IPS-18a (cell line): ENCODE results near the gene ITGB1.

Experiments used
- H3K27ac ChIP-seq: one replicate; pipeline ENCODE4 v1.5.1; 2013; ENCODE audit warnings: low read length
- H3K27me3 ChIP-seq: one replicate; pipeline ENCODE4 v1.6.1; 2013; ENCODE audit warnings: mild to moderate bottlenecking, low read length; ENCODE audit not compliant: control insufficient read depth, insufficient read depth
- H3K36me3 ChIP-seq: one replicate; pipeline ENCODE4 v1.6.1; 2013; ENCODE audit warnings: low read depth, low read length; ENCODE audit not compliant: control insufficient read depth
- H3K4me1 ChIP-seq: one replicate; pipeline ENCODE4 v1.6.1; 2013; ENCODE audit warnings: low read depth, low read length; ENCODE audit not compliant: control insufficient read depth
- H3K4me3 ChIP-seq: one replicate; pipeline ENCODE4 v1.5.1; 2013; ENCODE audit warnings: low read length
- H3K9ac ChIP-seq: one replicate; pipeline ENCODE4 v1.6.1; 2013; ENCODE audit warnings: mild to moderate bottlenecking, low read length, moderate library complexity
- H3K9me3 ChIP-seq: one replicate; pipeline ENCODE4 v1.6.1; 2013; ENCODE audit warnings: low read depth, low read length; ENCODE audit not compliant: control insufficient read depth

Gene ITGB1

DNA sequence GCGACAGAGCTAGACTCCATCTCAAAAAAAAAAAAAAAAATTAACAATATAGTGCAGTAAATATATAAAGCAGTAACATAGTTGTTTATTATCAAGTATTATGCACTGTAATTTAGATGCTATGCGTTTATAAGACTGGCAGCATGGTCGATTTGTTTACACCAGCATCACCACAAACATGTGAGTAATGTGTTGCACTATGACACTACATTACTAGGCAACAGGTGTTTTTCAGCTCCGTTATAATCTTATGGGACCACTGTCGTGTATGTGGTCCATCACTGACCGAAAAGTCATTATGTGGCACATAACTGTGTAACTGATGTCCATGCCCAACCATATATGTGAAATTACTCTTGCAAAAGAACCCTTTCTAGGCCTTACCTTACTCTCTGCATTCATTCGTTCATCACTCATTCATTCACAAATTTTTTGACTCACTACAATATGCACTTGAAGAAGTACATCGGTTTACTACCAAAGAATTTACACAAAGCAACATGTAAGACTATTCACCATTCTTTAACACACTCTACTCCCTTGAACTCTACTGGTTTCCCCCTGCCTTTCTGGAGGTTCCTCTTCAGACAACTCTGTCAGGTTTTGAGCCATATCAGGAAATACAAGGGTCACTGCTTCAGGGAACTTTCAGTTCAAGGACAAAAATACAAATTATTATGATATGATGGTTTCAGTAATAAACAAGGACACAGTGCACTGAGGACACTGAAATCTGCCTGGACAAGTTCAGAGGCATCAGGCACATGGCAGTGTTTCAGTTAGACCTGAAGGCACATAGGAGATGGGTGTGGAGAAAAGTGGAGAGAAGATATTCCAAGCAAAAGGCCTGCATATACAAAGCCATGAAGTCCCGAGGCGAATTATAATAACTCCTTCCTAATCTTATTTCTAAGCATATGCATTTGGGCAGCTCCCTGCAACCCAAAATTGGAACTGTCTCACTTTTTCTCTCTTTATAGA is 17.4 kb downstream of the ITGB1 start:
- Histone ChIP-seq H3K9me3 (no peaks in the 10 kb centered on the region), H3K9ac (no peak overlapping the region), H3K36me3 (no peaks in the 10 kb centered on the region), H3K27ac (no peak overlapping the region), H3K27me3 (no peaks in the 10 kb centered on the region), H3K4me1 (peaks cover 30% of the 10 kb centered on the region), H3K4me3 (no peak overlapping the region)

DNA sequence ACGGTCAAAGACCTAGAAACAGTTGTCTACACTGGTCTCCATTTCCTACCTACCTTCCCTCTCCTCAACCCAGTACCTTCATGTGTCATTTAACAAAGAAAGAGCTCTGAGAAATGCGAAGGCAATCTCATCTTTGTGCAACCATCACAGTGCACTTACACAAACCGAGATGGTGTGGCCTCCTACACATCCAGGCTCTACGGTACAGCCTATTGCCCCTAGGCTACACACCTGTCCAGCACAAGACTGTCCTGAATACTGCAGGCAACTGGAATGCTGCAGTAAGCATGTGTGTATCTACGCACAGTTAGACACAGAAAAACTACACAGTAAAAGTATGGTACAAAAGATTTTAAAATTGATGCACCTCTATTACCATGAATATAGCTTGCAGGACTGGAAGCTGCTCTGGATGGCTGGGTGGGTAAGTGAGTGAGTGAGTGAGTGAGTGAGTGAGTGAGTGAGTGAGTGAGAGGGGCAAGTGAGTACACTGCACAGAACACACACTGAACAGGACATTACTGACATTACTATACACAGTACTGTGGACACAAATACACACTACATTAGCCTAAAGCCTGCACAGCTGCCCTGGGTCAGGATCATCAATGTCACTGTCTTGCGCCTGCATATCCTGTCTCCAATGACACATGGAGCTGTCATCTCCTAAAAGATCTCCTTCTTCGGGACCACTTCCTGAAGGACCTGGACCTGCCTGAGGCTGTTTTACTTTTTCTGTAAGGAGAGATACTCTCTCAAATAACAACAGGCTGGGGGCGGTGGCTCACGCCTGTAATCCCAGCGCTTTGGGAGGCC is 18.5 kb downstream of the ITGB1 start:
- no peak overlapping the region for H3K4me3 ChIP-seq
- peaks cover 8% of the 10 kb centered on the region for H3K36me3 ChIP-seq
- H3K4me1 ChIP-seq, result peaks cover 28% of the 10 kb centered on the region
- no peak overlapping the region for H3K9ac ChIP-seq
- no peaks in the 10 kb centered on the region for H3K27me3 ChIP-seq
- no peaks in the 10 kb centered on the region for H3K9me3 ChIP-seq
- no peak overlapping the region for H3K27ac ChIP-seq

DNA sequence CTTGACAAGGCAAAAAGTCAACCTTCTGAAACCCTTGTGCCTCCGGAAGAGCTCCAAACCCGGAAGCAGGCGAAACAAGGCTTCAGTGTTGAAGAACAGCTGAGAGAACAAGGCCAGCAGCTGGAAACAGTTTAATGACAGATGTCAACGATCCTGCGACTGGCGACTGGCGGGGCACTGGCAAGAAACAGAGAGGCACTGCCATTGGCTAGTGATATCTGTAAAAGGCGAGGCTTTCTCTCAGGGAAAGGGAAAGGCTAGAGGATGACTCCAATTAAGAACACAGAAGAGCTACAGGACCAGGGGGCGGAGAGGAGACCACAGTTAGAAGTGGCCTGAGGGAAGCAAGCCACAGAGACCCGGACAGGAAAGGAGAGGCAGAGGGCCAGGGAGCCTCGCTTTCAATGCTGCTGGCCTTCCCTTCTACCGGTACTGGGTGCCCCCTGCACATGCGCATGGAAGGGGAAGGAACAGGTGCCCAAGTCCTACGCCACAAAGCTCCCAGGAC is 19.4 kb downstream of the ITGB1 start:
- Histone ChIP-seq H3K9me3 (no peaks in the 10 kb centered on the region), H3K9ac (no peak overlapping the region), H3K27me3 (no peaks in the 10 kb centered on the region), H3K4me3 (no peak overlapping the region), H3K27ac (no peak overlapping the region), H3K4me1 (peaks cover 19% of the 10 kb centered on the region), H3K36me3 (peaks cover 14% of the 10 kb centered on the region)

GRCh38 chr10:32937911-32938424 is 20.1 kb downstream of the ITGB1 start:
- Histone ChIP-seq H3K4me3 (no peak overlapping the region), H3K9ac (no peak overlapping the region), H3K27me3 (no peaks in the 10 kb centered on the region), H3K36me3 (peaks cover 18% of the 10 kb centered on the region), H3K4me1 (peaks cover 16% of the 10 kb centered on the region), H3K27ac (no peak overlapping the region), H3K9me3 (no peaks in the 10 kb centered on the region)

- Histone ChIP-seq H3K27ac (no peak overlapping the region), H3K36me3 (peaks cover 43% of the 10 kb centered on the region), H3K27me3 (no peaks in the 10 kb centered on the region), H3K4me1 (no peaks in the 10 kb centered on the region), H3K4me3 (no peak overlapping the region), H3K9ac (no peak overlapping the region), H3K9me3 (no peaks in the 10 kb centered on the region)
Measured at GRCh38 chr10:32932225-32932729, 25.8 kb downstream of the ITGB1 start.

DNA sequence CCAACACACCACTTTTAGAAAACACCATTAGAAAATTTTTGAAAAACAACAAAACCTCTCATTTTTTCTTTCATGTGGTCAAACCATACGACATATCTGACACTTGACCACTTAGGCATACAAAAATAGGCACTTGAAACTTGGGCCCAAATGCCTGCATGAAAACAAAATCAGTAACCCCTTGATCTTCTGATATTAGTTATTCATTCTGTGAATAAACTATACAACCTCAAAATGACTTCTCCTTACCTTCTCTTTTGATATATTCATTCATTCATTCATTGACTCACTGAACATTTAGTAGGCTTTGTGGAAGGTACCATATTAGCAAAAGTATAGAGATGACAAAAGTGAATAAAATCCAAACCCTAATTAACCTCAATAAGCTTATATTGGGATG is 26.4 kb downstream of the ITGB1 start:
- H3K27ac ChIP-seq, result no peak overlapping the region
- no peaks in the 10 kb centered on the region for H3K27me3 ChIP-seq
- H3K9ac ChIP-seq, result no peak overlapping the region
- no peak overlapping the region for H3K4me3 ChIP-seq
- H3K4me1 ChIP-seq, result no peaks in the 10 kb centered on the region
- H3K36me3 ChIP-seq, result peaks cover 50% of the 10 kb centered on the region
- H3K9me3 ChIP-seq, result no peaks in the 10 kb centered on the region

GRCh38 chr10:32930036-32930435 is 28.0 kb downstream of the ITGB1 start:
- Histone ChIP-seq H3K36me3 (peaks cover 62% of the 10 kb centered on the region), H3K9ac (no peak overlapping the region), H3K27me3 (no peaks in the 10 kb centered on the region), H3K4me1 (no peaks in the 10 kb centered on the region), H3K4me3 (no peak overlapping the region), H3K27ac (no peak overlapping the region), H3K9me3 (no peaks in the 10 kb centered on the region)

GRCh38 chr10:32929634-32930033 is 28.4 kb downstream of the ITGB1 start:
- no peaks in the 10 kb centered on the region for H3K27me3 ChIP-seq
- peaks cover 62% of the 10 kb centered on the region for H3K36me3 ChIP-seq
- H3K4me3 ChIP-seq, result no peak overlapping the region
- no peaks in the 10 kb centered on the region for H3K4me1 ChIP-seq
- no peak overlapping the region for H3K27ac ChIP-seq
- H3K9ac ChIP-seq, result no peak overlapping the region
- H3K9me3 ChIP-seq, result no peaks in the 10 kb centered on the region

- Histone ChIP-seq H3K36me3 (peaks cover 67% of the 10 kb centered on the region), H3K27me3 (no peaks in the 10 kb centered on the region), H3K9ac (no peak overlapping the region), H3K4me3 (no peak overlapping the region), H3K27ac (no peak overlapping the region), H3K4me1 (no peaks in the 10 kb centered on the region), H3K9me3 (no peaks in the 10 kb centered on the region)
Measured at GRCh38 chr10:32927750-32928149, 30.3 kb downstream of the ITGB1 start.

DNA sequence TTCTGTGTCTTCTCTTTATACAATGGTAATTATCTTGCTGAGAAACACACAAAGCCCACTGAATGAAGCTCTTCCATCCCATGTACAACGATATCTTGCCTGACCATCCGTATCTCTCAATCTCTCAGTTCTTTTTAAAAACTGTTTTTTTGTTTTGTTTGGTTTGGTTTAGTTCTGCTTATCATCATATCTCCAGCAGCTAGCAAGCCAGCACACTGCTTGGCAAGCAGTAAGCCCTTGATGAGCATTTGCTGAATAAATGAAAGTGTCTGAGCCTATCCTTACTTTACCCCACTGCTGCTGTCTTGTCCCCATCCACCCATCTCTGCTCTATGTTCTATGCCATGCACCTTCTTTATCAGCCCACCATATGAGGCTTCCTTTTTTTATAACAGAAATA is 34.2 kb downstream of the ITGB1 start:
- Histone ChIP-seq H3K9ac (no peak overlapping the region), H3K27ac (no peak overlapping the region)

GRCh38 chr10:32923134-32923533 is 34.9 kb downstream of the ITGB1 start:
- no peak overlapping the region for H3K9ac ChIP-seq
- no peaks in the 10 kb centered on the region for H3K27me3 ChIP-seq
- H3K27ac ChIP-seq, result no peak overlapping the region

More for the DNA sequence above, 34.2 kb downstream of the ITGB1 start:
- Histone ChIP-seq H3K27me3 (no peaks in the 10 kb centered on the region), H3K36me3 (peaks cover 91% of the 10 kb centered on the region), H3K4me3 (no peak overlapping the region), H3K4me1 (no peaks in the 10 kb centered on the region), H3K9me3 (no peaks in the 10 kb centered on the region)

More at GRCh38 chr10:32923134-32923533, 34.9 kb downstream of the ITGB1 start:
- H3K9me3 ChIP-seq, result no peaks in the 10 kb centered on the region
- H3K4me3 ChIP-seq, result no peak overlapping the region
- H3K36me3 ChIP-seq, result peaks cover 93% of the 10 kb centered on the region
- H3K4me1 ChIP-seq, result no peaks in the 10 kb centered on the region
